HFF-Myc (cell line): ENCODE data around the gene WWOX.

Experiments used
- DNase-seq: peaks from one replicate; pipeline ENCODE4 v3.0.0-alpha.2; 2011; ENCODE audit warnings: low read depth; ENCODE audit errors: extremely low read depth
- H3K4me3 ChIP-seq: replicated peaks from 2 replicates; pipeline ENCODE4 v1.5.1; 2011; ENCODE audit warnings: low read depth, mild to moderate bottlenecking, control low read depth, low read length
- CTCF ChIP-seq: IDR thresholded peaks from 2 replicates; pipeline ENCODE4 v1.5.1; 2012; ENCODE audit warnings: mild to moderate bottlenecking, low read depth, low read length, control low read depth; ENCODE audit errors: missing control alignments

Gene WWOX

GRCh38 chr16:78175287-78175686, 75.8 kb downstream of the WWOX start:
- DNase-seq = no peak
- no peak overlapping the region for H3K4me3 ChIP-seq
- no peak for TF ChIP-seq CTCF

GRCh38 chr16:78176435-78176834, 77.0 kb downstream of the WWOX start:
- DNase-seq = no peak
- no peak for TF ChIP-seq CTCF
- H3K4me3 ChIP-seq = no peak overlapping the region

DNA sequence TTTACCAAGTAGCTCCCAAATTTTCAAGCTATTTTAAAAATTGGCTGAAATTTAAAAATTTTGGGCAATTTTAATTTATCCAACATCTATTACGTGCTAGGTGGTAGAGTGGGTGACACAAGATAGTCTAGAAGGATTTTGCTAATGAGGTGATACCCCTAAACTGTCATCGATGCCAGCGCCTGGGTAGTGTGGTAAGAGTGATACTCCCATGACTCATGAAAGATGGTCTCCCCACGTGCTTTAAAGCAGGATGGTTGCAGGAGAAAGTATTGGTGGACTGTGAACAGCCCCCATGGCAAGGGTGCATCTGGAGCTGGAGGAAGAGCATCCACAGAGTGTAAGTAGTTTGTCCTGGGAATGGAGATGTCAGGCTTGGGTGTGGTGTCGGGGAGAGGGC, 77.8 kb downstream of the WWOX start:
- DNase-seq = no peak
- no peak overlapping the region for H3K4me3 ChIP-seq
- no peak for TF ChIP-seq CTCF

DNA sequence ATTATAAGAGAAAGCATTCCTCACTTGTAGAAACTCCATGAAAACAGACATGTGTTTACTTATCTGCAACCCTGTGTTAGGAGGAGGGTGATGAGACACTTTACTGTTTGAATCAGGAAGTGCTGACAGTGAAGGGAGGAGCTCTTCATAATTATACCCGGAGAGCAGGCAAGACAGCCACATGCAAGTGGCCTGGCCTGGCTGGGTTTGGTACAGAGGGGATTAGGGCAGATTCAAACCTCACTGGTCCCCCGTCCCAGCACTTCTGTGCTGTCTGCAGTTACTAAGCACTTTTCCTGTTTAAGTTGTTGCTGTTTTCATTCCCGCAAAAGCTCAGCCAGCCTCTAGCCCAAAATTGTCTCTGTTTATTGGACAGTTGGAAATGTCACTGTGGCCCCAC, 78.5 kb downstream of the WWOX start:
- no peak for DNase-seq
- no peak for TF ChIP-seq CTCF
- H3K4me3 ChIP-seq = no peak overlapping the region

DNA sequence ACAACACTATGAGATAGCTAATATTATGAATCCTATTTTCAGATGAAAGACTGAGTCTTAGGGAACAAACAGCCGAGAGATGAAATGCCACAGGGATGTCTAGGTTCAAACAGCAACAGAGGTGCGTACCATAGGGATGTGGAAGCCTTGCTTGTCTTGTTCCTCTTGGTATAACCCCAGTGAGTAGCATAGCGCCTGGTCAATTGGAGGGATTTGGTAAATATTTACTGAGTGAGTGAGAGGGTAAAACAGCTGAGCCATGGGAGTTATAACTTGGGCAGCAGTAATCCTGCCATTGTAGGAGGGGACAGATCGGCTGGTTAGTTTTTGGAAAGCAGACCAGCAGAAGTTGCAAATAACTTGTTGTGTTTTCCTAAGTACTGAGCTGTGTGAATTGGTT, 80.2 kb downstream of the WWOX start:
- H3K4me3 ChIP-seq = no peak overlapping the region
- no peak for TF ChIP-seq CTCF
- DNase-seq = no peak

DNA sequence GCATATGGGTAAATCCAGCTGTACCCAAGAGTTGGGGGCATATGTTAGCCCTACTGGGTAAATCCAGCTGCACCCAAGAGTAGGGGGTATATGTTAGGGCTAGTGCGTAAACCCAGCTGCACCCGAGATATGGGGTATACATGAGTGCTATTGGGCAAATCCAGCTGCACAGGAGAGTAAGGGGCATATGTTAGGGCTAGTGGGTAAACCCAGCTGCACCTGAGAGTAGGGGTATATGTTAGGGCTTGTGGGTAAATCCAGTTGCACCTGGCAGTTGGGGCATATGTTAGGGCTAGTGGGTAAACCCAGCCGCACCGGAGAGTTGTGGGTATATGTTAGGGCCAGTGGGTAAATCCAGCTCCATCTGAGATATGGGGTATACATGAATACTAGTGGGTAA, 80.9 kb downstream of the WWOX start:
- H3K4me3 ChIP-seq = no peak overlapping the region
- DNase-seq = no peak
- no peak for TF ChIP-seq CTCF

- H3K4me3 ChIP-seq = peak overlapping the region; percentile 9; the same call in 1 of the 2 replicates
- DNase-seq = no peak
- TF ChIP-seq CTCF = no peak
Measured at GRCh38 chr16:78183437-78184237, 84.2 kb downstream of the WWOX start.
